K562 (cell line): ENCODE data around the gene PCDHGA8. TPM values are rescaled to one million over a fixed set of nuclear protein-coding genes. Genes with fewer than 3 reads are reported as not detected.

Source experiments
- ATAC-seq: fragments of 200-7000 bp; cut with Tn5 transposase; 3 replicates; pipeline ENCODE4 v1.9.1; 2020; ENCODE audit warnings: moderate library complexity
- BruUV-seq: library from RNA; stranded (reverse); fragments of 400-500 nt; replicated peaks from 2 replicates; lab custom pipeline; 2021; lab: Mats Ljungman, UMichigan
- CTCF ChIA-PET: fragments of 300-600 bp; formaldehyde crosslinking; extraction: SDS; loops from one replicate; lab custom pipeline; 2021; ENCODE audit warnings: low intra/inter-chr PET ratio; lab: Yijun Ruan, JAX
- POLR2A ChIA-PET: fragments of 300-600, 350-650 bp; sonication (Branson Sonifier 250); formaldehyde crosslinking; extraction: SDS; loops from one replicate; lab custom pipeline; 2021; ENCODE audit warnings: antibody characterized with exemption, inconsistent platforms; lab: Yijun Ruan, JAX
- DNase-seq, 4 experiments: peaks; one replicate each; pipeline versions ENCODE4 v3.0.0 to v3.0.0-alpha.2; 2011 to 2018; ENCODE audit warnings: low spot score in 3 of 4, mixed read lengths in 3 of 4; ENCODE audit errors: extremely low read depth in 1 of 4
- FAIRE-seq: peaks from 2 replicates; lab custom pipeline; 2011; peaks lifted over from hg19 to GRCh38; lab: Jason Lieb, UNC
- H2AFZ ChIP-seq: 2 replicates; pipeline ENCODE4 v1.6.0; 2011; ENCODE audit warnings: low read depth, low read length, control low read depth, inconsistent platforms
- H3K27ac ChIP-seq: fragments of 200-600 bp; 3 replicates; pipeline ENCODE4 v1.8.0; 2011; ENCODE audit warnings: low read depth, mild to moderate bottlenecking, control low read depth, inconsistent platforms, low read length, moderate library complexity, mixed read lengths; ENCODE audit errors: extremely low read depth
- H3K27me3 ChIP-seq, 2 experiments: fragments of 300-600 bp in 1 of 2; 2 replicates in 1 of 2; 3 replicates in 1 of 2; pipeline versions ENCODE4 v1.6.0 to v1.8.0; 2011; ENCODE audit warnings: inconsistent platforms in 2 of 2, low read length in 2 of 2, mild to moderate bottlenecking in 1 of 2, mixed read lengths in 1 of 2, moderate library complexity in 1 of 2; ENCODE audit not compliant: control insufficient read depth in 2 of 2, insufficient read depth in 2 of 2
- H3K36me3 ChIP-seq: fragments of 300-600 bp; 3 replicates; pipeline ENCODE4 v1.8.0; 2011; ENCODE audit warnings: mild to moderate bottlenecking, low read length, inconsistent platforms; ENCODE audit not compliant: control insufficient read depth, insufficient read depth
- H3K4me1 ChIP-seq, 2 experiments: fragments of 200-600 bp in 1 of 2; replicated peaks in 1 of 2; 2 replicates in 1 of 2; 3 replicates in 1 of 2; pipeline versions ENCODE4 v1.5.1 to v1.8.0; 2011; ENCODE audit warnings: inconsistent platforms in 2 of 2, low read length in 2 of 2, mild to moderate bottlenecking in 1 of 2, mixed read lengths in 1 of 2, moderate library complexity in 1 of 2; ENCODE audit not compliant: control insufficient read depth in 2 of 2, insufficient read depth in 2 of 2
- H3K4me2 ChIP-seq: 2 replicates; pipeline ENCODE4 v1.6.1; 2011; ENCODE audit warnings: low read length, control low read depth, inconsistent platforms, mixed read lengths; ENCODE audit not compliant: insufficient read depth
- H3K4me3 ChIP-seq: fragments of 200-600 bp; sonication (generic), shearing (Covaris generic); 2 replicates; pipeline ENCODE4 v1.5.1; 2016; ENCODE audit warnings: control low read depth, inconsistent platforms
- H3K79me2 ChIP-seq: fragments of 200-600 bp; 3 replicates; pipeline ENCODE4 v1.8.0; 2011; ENCODE audit warnings: low read length, inconsistent platforms; ENCODE audit not compliant: control insufficient read depth, insufficient read depth
- H3K9ac ChIP-seq, 2 experiments: 2 replicates each; pipeline versions ENCODE4 v1.6.0 to v1.6.1; 2011; ENCODE audit warnings: low read depth in 2 of 2, low read length in 2 of 2, control low read depth in 1 of 2, inconsistent platforms in 1 of 2, mild to moderate bottlenecking in 1 of 2, mixed read lengths in 1 of 2; ENCODE audit not compliant: insufficient read depth in 1 of 2
- H3K9me1 ChIP-seq: one replicate; pipeline ENCODE4 v1.6.0; 2011; ENCODE audit warnings: inconsistent platforms, mild to moderate bottlenecking, low read length, moderate library complexity; ENCODE audit not compliant: control insufficient read depth, insufficient read depth
- H3K9me3 ChIP-seq: replicated peaks from 2 replicates; pipeline ENCODE4 v1.5.1; 2011; ENCODE audit warnings: low read depth, low read length, inconsistent platforms; ENCODE audit not compliant: control insufficient read depth, insufficient read depth
- H4K20me1 ChIP-seq: replicated peaks from 2 replicates; pipeline ENCODE4 v1.6.1; 2011; ENCODE audit warnings: low read length, inconsistent platforms, mixed read lengths; ENCODE audit not compliant: control insufficient read depth, insufficient read depth
- ETV1 ChIP-seq: fragments of 450-650 bp; conservative IDR thresholded peaks from 2 replicates; pipeline ENCODE4 v1.6.1; 2016; ENCODE audit warnings: missing genetic modification characterization, control low read depth, low read depth, missing compliant biosample characterization
- RAD21 ChIP-seq, 2 experiments: fragments of 250-450 bp in 1 of 2; fragments of 450-650 bp in 1 of 2; sonication (Bioruptor Pico) in 1 of 2; formaldehyde crosslinking in 1 of 2; IDR thresholded peaks in 1 of 2; conservative IDR thresholded peaks in 1 of 2; 2 replicates each; pipeline versions ENCODE4 v1.4.0 to v1.8.0; 2020 to 2022; ENCODE audit warnings: mild to moderate bottlenecking in 2 of 2, moderate library complexity in 1 of 2
- ZNF347 ChIP-seq: fragments of 450-650 bp; formaldehyde crosslinking; IDR thresholded peaks from 2 replicates; pipeline ENCODE4 v1.4.0; 2020; ENCODE audit warnings: low read depth, mild to moderate bottlenecking, moderate library complexity
- WGBS: fragments of 100-300 bp; shearing (Covaris generic); methylation state at CpG from one replicate; pipeline ENCODE4 v1.1.6; 2016; ENCODE audit warnings: low coverage, mixed read lengths; ENCODE audit not compliant: insufficient coverage; ENCODE audit errors: missing lambda C conversion rate; 5-methylcytosine and 5-hydroxymethylcytosine counted together
- in situ Hi-C: fragments of 300-500 bp; cut with MboI; formaldehyde crosslinking; loops from 4 replicates; pipeline ENCODE4 v1.15.0; 2018; ENCODE audit warnings: inconsistent platforms, mixed read lengths
- intact Hi-C: fragments of 100-400 bp; cut with micrococcal nuclease; formaldehyde crosslinking; loops from 2 replicates; pipeline ENCODE4 v1.14.2; 2022
- polyA plus RNA-seq, 8 experiments: library from polyadenylated mRNA; depleted of rRNA in 4 of 8; stranded (reverse) in 5 of 8; unstranded in 3 of 8; fragments of >200 nt; fragmentation: Nextera tagmentation in 2 of 8; fragmentation: Illumina TruSeq in 1 of 8; extraction: Ambion mirVana in 2 of 8; extraction: Trizol in 1 of 8; gene quantifications; 2 replicates each; pipeline versions ENCODE4 v1.2.1 to v1.2.3, GENCODE V29; 2011 to 2014; ENCODE audit warnings: inconsistent platforms in 1 of 8, missing spikeins in 1 of 8
- total RNA-seq, 7 experiments: library from RNA; depleted of rRNA in 6 of 7; stranded (reverse); fragments of >200 nt in 6 of 7; fragmentation: Illumina TruSeq in 2 of 7; extraction: Trizol in 2 of 7; gene quantifications; 2 replicates each; pipeline versions ENCODE4 v1.2.1 to v1.2.3, GENCODE V29; 2011 to 2021; ENCODE audit warnings: low replicate concordance in 1 of 7
- TF ChIP-seq, protein P1 (sequence below), 3 experiments: IDR thresholded peaks in 2 of 3; conservative IDR thresholded peaks in 1 of 3; 2 replicates each; pipeline ENCODE4 v1.5.1; 2011 to 2012; ENCODE audit warnings: low read length in 3 of 3, mild to moderate bottlenecking in 3 of 3, control low read depth in 2 of 3, improper control_type of control experiment in 1 of 3, inconsistent platforms in 1 of 3, low read depth in 1 of 3, mixed read lengths in 1 of 3, moderate library complexity in 1 of 3; ENCODE audit not compliant: insufficient read depth in 2 of 3

Gene PCDHGA8
- total and polyA plus RNA-seq, 9 of the 15 experiments (the other 6 are each of a cell fraction or from before 2014, with no cell fraction given): 0.04 to 0.11 (median 0.07) TPM; not detected in 2

DNA sequence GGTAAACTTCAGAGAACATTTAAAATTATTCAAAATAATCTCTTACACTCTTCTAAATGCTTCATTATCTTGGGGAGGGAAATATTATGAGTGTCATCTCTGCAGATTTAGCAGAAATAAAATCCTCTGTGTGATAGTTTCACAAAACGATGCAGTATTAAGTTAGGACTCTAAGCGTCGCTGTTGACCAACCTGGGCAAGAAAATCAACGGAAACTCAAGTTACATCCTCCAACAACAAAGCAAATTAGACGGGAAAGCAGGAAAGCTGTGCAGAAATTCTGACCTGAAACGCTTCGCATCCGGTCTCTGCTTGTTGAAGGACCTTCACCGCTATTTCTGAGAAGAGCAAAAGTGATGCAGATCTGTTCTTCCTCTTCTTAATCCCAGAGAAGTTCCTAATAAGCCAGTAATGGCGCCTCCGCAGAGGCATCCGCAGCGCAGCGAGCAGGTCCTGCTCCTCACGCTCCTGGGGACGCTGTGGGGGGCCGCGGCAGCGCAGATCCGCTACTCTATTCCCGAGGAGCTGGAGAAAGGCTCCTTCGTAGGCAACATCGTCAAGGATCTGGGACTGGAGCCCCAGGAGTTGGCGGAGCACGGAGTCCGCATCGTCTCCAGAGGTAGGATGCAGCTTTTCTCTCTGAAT lies 18.6 kb upstream of the PCDHGA8 start, which contains the start of gene PCDHGA6:
Gene PCDHGA6, plus strand, starts transcription at position 219 of the 645 bp plus-strand sequence. Its CDS starts 193 bp downstream, at position 412.
- peaks cover 4 to 38% of the 10 kb centered on the region in 2 experiments for H3K27me3 ChIP-seq
- ChIA-PET POLR2A (interaction anchor here (0.6 kb wide), 1 partner anchor 207 kb away, joined by 5 read pairs; no protein-coding TSS in a partner anchor), CTCF (interaction anchor here (0.6 to 1.3 kb wide), 2 partner anchors 141 to 770 kb away, joined by 3 read pairs; no protein-coding TSS in a partner anchor)
- no peak for DNase-seq
- in situ Hi-C loops (no loop called here), intact Hi-C loops (loop anchor here (5.0 kb wide), 1 partner anchor 46 kb away; no protein-coding TSS in a partner anchor)
- H3K9me1 ChIP-seq: no peaks in the 10 kb centered on the region
- peak; percentile 26 for FAIRE-seq
- H3K4me2 ChIP-seq: peak within 1 kb of the TSS; percentile 23; the same call in 1 of the 2 replicates
- 0 out of 2 replicates have a peak within 1 kb of the TSS, but pooled peaks have one; percentile 9 for H2AFZ ChIP-seq
- WGBS: 21% methylated on average over 22 of the region's 27 CpGs
- H3K9ac ChIP-seq: no peak within 1 kb of the TSS
- no peaks in the 10 kb centered on the region for H3K79me2 ChIP-seq
- no peak within 1 kb of the TSS for H3K27ac ChIP-seq
- H3K4me1 ChIP-seq: peaks cover 0 to 7% of the 10 kb centered on the region in 2 experiments; a peak in 1 of 5 replicates
- no peak within 1 kb of the TSS for H3K4me3 ChIP-seq
- H3K9me3 ChIP-seq: no peaks in the 10 kb centered on the region
- no peaks in the 10 kb centered on the region for H3K36me3 ChIP-seq
- ATAC-seq: peak; percentile 61; the same call in 1 of the 3 replicates
- BruUV-seq: no TSS peak
- TF ChIP-seq ZNF347 (no peak), RAD21 (CRISPR knock-in tag; conservative IDR thresholded peaks at IDR 0.05 in 1 of 2, IDR thresholded peaks at IDR 0.05 in 1 of 2) (peak in 1 of 2 experiments; percentile 45; a peak in 2 of 4 replicates), ETV1 (0 out of 2 replicates have a peak, but pooled peaks have one; percentile 34)
- TF ChIP-seq, protein P1, sequence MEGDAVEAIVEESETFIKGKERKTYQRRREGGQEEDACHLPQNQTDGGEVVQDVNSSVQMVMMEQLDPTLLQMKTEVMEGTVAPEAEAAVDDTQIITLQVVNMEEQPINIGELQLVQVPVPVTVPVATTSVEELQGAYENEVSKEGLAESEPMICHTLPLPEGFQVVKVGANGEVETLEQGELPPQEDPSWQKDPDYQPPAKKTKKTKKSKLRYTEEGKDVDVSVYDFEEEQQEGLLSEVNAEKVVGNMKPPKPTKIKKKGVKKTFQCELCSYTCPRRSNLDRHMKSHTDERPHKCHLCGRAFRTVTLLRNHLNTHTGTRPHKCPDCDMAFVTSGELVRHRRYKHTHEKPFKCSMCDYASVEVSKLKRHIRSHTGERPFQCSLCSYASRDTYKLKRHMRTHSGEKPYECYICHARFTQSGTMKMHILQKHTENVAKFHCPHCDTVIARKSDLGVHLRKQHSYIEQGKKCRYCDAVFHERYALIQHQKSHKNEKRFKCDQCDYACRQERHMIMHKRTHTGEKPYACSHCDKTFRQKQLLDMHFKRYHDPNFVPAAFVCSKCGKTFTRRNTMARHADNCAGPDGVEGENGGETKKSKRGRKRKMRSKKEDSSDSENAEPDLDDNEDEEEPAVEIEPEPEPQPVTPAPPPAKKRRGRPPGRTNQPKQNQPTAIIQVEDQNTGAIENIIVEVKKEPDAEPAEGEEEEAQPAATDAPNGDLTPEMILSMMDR (IDR thresholded peaks at IDR 0.05 in 2 of 3, conservative IDR thresholded peaks at IDR 0.05 in 1 of 3; ENCODE audit: insufficient read depth in 2 of 3, low read depth in 1 of 3, low read length in 3 of 3): peak; percentile 43 to 63 (median 60)
- H4K20me1 ChIP-seq: no peaks in the 10 kb centered on the region
